ENCODE measurements around the gene TFR2. TPM values are rescaled to one million over a fixed set of nuclear protein-coding genes. Genes with fewer than 3 reads are reported as not detected.

Gene TFR2
- total and polyA plus RNA-seq, 2 of the 13 experiments (the other 11 are each of a cell fraction or from before 2014, with no cell fraction given): 36.9 to 64.2 TPM

DNA sequence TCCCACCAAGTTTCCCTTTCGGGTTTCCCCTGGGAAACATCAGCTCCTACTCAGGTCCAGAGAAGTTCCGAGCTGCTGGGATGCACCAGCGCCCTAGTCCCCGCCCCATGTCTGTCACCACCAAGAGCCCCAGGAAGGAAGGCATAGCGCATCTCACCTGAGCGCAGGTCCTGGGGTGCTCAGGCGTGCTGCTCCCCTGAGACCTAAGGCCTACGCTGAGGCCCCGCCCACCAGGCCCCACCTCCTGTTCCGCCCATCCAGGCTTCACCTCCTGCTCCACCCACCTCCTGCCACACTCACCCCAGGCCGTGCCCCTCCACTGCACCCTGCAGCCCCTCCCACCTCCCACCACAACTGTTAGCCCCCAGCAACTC, 1.2 kb upstream of the TFR2 start (continued):
- TF ChIP-seq ZNF605 (CRISPR knock-in tag; IDR thresholded peaks at IDR 0.05) (no peak), ZNF30 (CRISPR knock-in tag; IDR thresholded peaks at IDR 0.05) (no peak)

DNA sequence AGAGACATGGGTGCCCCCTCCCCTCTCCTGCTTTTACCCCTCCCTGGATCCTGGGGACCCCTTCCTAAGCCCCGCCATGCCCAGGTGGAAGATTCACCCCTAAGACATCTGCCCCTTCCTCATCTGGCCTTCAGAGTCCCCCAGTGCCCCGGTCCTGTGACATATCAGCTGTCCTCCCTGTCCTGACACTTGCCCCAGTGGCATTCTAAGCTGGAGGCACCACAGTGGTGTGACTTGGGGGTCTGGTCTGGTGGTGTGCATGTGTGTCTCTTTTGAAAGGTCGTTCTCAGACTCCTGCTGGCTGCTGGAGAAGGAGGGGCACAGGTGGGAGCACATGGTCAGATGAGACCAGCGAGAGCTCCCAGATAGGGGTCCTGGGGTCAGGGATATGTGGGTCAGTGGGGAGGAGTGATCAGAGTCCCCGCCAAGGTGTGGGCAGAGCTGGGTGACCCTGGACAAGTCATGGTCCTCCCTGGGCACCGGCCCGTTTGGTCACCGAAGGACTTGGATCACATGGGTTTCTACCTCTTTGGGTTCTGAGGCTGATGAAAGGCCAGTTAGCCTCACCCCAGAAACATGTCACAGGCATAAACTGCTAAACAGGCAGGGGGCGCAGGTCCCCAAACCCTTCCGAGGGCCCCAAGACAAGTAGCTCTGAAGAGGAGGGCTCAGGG, 645 bp upstream of the TFR2 start:
- Histone ChIP-seq H3K4me2 (ENCODE audit: low read depth, low read length) (peak overlapping the region; percentile 97), H3K4me1 (ENCODE audit: insufficient read depth, low read length) (peaks cover 41% of the 10 kb centered on the region), H3K4me3 (replicated peaks in 1 of 3; ENCODE audit: insufficient read depth in 1 of 3, low read depth in 2 of 3, low read length in 3 of 3) (peak overlapping the region; percentile 57 to 84 (median 64)), H3K9ac (ENCODE audit: insufficient read depth, low read depth, low read length) (peak overlapping the region; percentile 75), H4K20me1 (ENCODE audit: insufficient read depth, low read length) (no peaks in the 10 kb centered on the region), H2AFZ (ENCODE audit: low read length) (no peak overlapping the region), H3K79me2 (ENCODE audit: insufficient read depth, low read length) (no peaks in the 10 kb centered on the region), H3K36me3 (replicated peaks in 1 of 2; ENCODE audit: control insufficient read depth in 1 of 2, insufficient read depth in 2 of 2, low read length in 2 of 2) (no peaks in the 10 kb centered on the region), H3K27ac (ENCODE audit: extremely low read length, insufficient read depth, low read length) (peak overlapping the region; percentile 88), H3K27me3 (ENCODE audit: control insufficient read depth in 1 of 2, insufficient read depth in 2 of 2, low read length in 2 of 2) (peaks cover 5 to 14% of the 10 kb centered on the region in 2 experiments; a peak in 4 of 5 replicates), H3K9me3 (ENCODE audit: low read length) (no peaks in the 10 kb centered on the region)
- POLR2A ChIA-PET: interaction anchor here (0.6 to 2.6 kb wide), 20 partner anchors 9 to 1421 kb away, joined by 3 to 17 read pairs (median 4); partner anchors contain the start of genes ACTL6B, FBXO24, GNB2 and LRCH4
- 0% methylated on average over 5 of the region's 10 CpGs for WGBS (ENCODE audit: low lambda C conversion rate)
- CTCF ChIA-PET (ENCODE audit: low intra/inter-chr PET ratio, low total read pairs): no interaction called here
- peak; percentile 56 for FAIRE-seq
- peak; percentile 16 for DNase-seq (ENCODE audit: low spot score)
- intact Hi-C loops (cut with micrococcal nuclease; ENCODE audit: unreplicated experiment) (loop anchor here (1.0 kb wide), 1 partner anchor 31 kb away; the partner anchor contains the start of gene GNB2), in situ Hi-C loops (cut with HindIII; ENCODE audit: extremely low pct_ligation_motif_present, low pct_unique_long_range_greater_than_20kb) (no loop called here)
- BruUV-seq (replicated peaks): TSS peak; percentile 77
- peak; percentile 58 for ATAC-seq
- TF ChIP-seq MEF2D (CRISPR knock-in tag; IDR thresholded peaks at IDR 0.05) (0 out of 2 replicates have a peak, but pooled peaks have one; percentile 34), CCAR2 (optimal IDR thresholded peaks at IDR 0.05; ENCODE audit: low read depth, low read length) (no peak), ZNF75D (CRISPR knock-in tag; IDR thresholded peaks at IDR 0.05; ENCODE audit: borderline replicate concordance) (no peak), ZMYM2 (CRISPR knock-in tag; IDR thresholded peaks at IDR 0.05) (no peak), TBL1XR1 (IDR thresholded peaks at IDR 0.05; ENCODE audit: borderline replicate concordance, low read length, partially characterized antibody) (no peak), PITX1 (CRISPR knock-in tag; IDR thresholded peaks at IDR 0.05) (no peak), ZNF552 (CRISPR knock-in tag; IDR thresholded peaks at IDR 0.05; ENCODE audit: borderline replicate concordance) (no peak), ZNF367 (CRISPR knock-in tag; IDR thresholded peaks at IDR 0.05; ENCODE audit: borderline replicate concordance) (no peak), ZNF556 (CRISPR knock-in tag; IDR thresholded peaks at IDR 0.05; ENCODE audit: borderline replicate concordance) (no peak), REXO4 (CRISPR knock-in tag; IDR thresholded peaks at IDR 0.05; ENCODE audit: borderline replicate concordance) (no peak), ZFP90 (CRISPR knock-in tag; IDR thresholded peaks at IDR 0.05; ENCODE audit: borderline replicate concordance) (peak; percentile 66; the same call in 1 of the 2 replicates), ZNF737 (CRISPR knock-in tag; IDR thresholded peaks at IDR 0.05; ENCODE audit: borderline replicate concordance) (no peak), FIP1L1 (IDR thresholded peaks at IDR 0.05; ENCODE audit: borderline replicate concordance, insufficient read depth, low read depth, low read length) (no peak), HDAC2 (CRISPR knock-in tag; IDR thresholded peaks at IDR 0.05) (no peak)
- TF ChIP-seq, protein P1, sequence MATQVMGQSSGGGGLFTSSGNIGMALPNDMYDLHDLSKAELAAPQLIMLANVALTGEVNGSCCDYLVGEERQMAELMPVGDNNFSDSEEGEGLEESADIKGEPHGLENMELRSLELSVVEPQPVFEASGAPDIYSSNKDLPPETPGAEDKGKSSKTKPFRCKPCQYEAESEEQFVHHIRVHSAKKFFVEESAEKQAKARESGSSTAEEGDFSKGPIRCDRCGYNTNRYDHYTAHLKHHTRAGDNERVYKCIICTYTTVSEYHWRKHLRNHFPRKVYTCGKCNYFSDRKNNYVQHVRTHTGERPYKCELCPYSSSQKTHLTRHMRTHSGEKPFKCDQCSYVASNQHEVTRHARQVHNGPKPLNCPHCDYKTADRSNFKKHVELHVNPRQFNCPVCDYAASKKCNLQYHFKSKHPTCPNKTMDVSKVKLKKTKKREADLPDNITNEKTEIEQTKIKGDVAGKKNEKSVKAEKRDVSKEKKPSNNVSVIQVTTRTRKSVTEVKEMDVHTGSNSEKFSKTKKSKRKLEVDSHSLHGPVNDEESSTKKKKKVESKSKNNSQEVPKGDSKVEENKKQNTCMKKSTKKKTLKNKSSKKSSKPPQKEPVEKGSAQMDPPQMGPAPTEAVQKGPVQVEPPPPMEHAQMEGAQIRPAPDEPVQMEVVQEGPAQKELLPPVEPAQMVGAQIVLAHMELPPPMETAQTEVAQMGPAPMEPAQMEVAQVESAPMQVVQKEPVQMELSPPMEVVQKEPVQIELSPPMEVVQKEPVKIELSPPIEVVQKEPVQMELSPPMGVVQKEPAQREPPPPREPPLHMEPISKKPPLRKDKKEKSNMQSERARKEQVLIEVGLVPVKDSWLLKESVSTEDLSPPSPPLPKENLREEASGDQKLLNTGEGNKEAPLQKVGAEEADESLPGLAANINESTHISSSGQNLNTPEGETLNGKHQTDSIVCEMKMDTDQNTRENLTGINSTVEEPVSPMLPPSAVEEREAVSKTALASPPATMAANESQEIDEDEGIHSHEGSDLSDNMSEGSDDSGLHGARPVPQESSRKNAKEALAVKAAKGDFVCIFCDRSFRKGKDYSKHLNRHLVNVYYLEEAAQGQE (IDR thresholded peaks at IDR 0.05; ENCODE audit: borderline replicate concordance in 1 of 2, low read depth in 1 of 2, low read length in 2 of 2): no peak
